GM19467 (cell line): ENCODE data around the gene PIP4K2B.

Experiments
- ATAC-seq: cut with Tn5 transposase; IDR thresholded peaks from one replicate; pipeline ENCODE4 v1.9.1; 2021; ENCODE audit warnings: mild to moderate bottlenecking, moderate library complexity; ENCODE audit not compliant: unreplicated experiment

PIP4K2B gene

GRCh38 chr17:38779965-38780752, 19.2 kb downstream of the PIP4K2B start:
- no peak for ATAC-seq

GRCh38 chr17:38777641-38778250, 21.6 kb downstream of the PIP4K2B start:
- ATAC-seq = no peak

- no peak for ATAC-seq
These were observed 26.1 kb downstream of the PIP4K2B start for GRCh38 chr17:38773258-38773657.

GRCh38 chr17:38768417-38768816, 30.9 kb downstream of the PIP4K2B start:
- ATAC-seq = no peak

GRCh38 chr17:38766341-38766740, 33.0 kb downstream of the PIP4K2B start:
- ATAC-seq = no peak

GRCh38 chr17:38762231-38762630, 37.1 kb downstream of the PIP4K2B start:
- ATAC-seq = no peak

GRCh38 chr17:38761612-38762011, 37.7 kb downstream of the PIP4K2B start:
- no peak for ATAC-seq

GRCh38 chr17:38753071-38753506, 46.3 kb downstream of the PIP4K2B start:
- ATAC-seq = no peak

GRCh38 chr17:38752308-38753070, 46.9 kb downstream of the PIP4K2B start, which contains the start of gene PSMB3:
Gene PSMB3 (plus strand): TSS chr17:38752741. CDS start chr17:38752827, 86 bp downstream.
- ATAC-seq = peak; percentile 81

GRCh38 chr17:38751808-38752307, 47.5 kb downstream of the PIP4K2B start:
- peak; percentile 19 for ATAC-seq

- no peak for ATAC-seq
These were observed 48.1 kb downstream of the PIP4K2B start for GRCh38 chr17:38751144-38751807.

- ATAC-seq = no peak
These were observed 48.8 kb downstream of the PIP4K2B start for GRCh38 chr17:38750312-38751121.

GRCh38 chr17:38750044-38750311, 49.4 kb downstream of the PIP4K2B start:
- ATAC-seq = no peak

- ATAC-seq = no peak
These were observed 49.9 kb downstream of the PIP4K2B start for GRCh38 chr17:38749223-38750043.

- no peak for ATAC-seq
These were observed 50.5 kb downstream of the PIP4K2B start for GRCh38 chr17:38748892-38749222.

- no peak for ATAC-seq
These were observed 51.0 kb downstream of the PIP4K2B start, which contains the start of gene PCGF2 for GRCh38 chr17:38748149-38748891. Gene PCGF2 (minus strand): TSS chr17:38748336. CDS start chr17:38740402, 7,934 bp downstream.

- ATAC-seq = no peak
These were observed 51.8 kb downstream of the PIP4K2B start for GRCh38 chr17:38747463-38748148.

GRCh38 chr17:38746849-38747462, 52.4 kb downstream of the PIP4K2B start:
- no peak for ATAC-seq
